Neural progenitor cell (in vitro differentiated cells): ENCODE results near the gene PDK4. TPM values are rescaled to one million over a fixed set of nuclear protein-coding genes. Genes with fewer than 3 reads are reported as not detected.

Experiments
- DNase-seq: peaks from one replicate; pipeline ENCODE4 v3.0.0-alpha.2; 2016; ENCODE audit warnings: low spot score
- H2AFZ ChIP-seq: fragments of 200-600 bp; sonication (generic); replicated peaks from 2 replicates; pipeline ENCODE4 v1.6.1; 2016; ENCODE audit warnings: antibody characterized with exemption
- H3F3A ChIP-seq: fragments of 200-600 bp; sonication (generic); 2 replicates; pipeline ENCODE4 v1.6.1; 2016; ENCODE audit warnings: antibody characterized with exemption, low read depth
- H3K27ac ChIP-seq: fragments of 200-600 bp; sonication (generic); 2 replicates; pipeline ENCODE4 v1.5.1; 2016; ENCODE audit warnings: mild to moderate bottlenecking
- H3K27me3 ChIP-seq: fragments of 200-600 bp; sonication (generic); 2 replicates; pipeline ENCODE4 v1.6.1; 2016; ENCODE audit warnings: mild to moderate bottlenecking, moderate library complexity
- H3K36me3 ChIP-seq: fragments of 200-600 bp; sonication (generic); 2 replicates; pipeline ENCODE4 v1.5.1; 2016
- H3K4me1 ChIP-seq: fragments of 200-600 bp; sonication (generic); 2 replicates; pipeline ENCODE4 v1.6.1; 2016; ENCODE audit warnings: mixed run types
- H3K4me2 ChIP-seq: fragments of 200-600 bp; sonication (generic); 2 replicates; pipeline ENCODE4 v1.6.1; 2016
- H3K4me3 ChIP-seq: fragments of 200-600 bp; sonication (generic); 2 replicates; pipeline ENCODE4 v1.5.1; 2016
- H3K79me2 ChIP-seq: fragments of 200-600 bp; sonication (generic); 2 replicates; pipeline ENCODE4 v1.6.1; 2016; ENCODE audit warnings: low read depth
- H3K9ac ChIP-seq: fragments of 200-600 bp; sonication (generic); 2 replicates; pipeline ENCODE4 v1.6.1; 2016
- H3K9me3 ChIP-seq: fragments of 200-600 bp; sonication (generic); 2 replicates; pipeline ENCODE4 v1.5.1; 2016; ENCODE audit warnings: low read depth
- H4K20me1 ChIP-seq: fragments of 200-600 bp; sonication (generic); 2 replicates; pipeline ENCODE4 v1.6.1; 2016; ENCODE audit warnings: low read depth
- H3K27ac Mint-ChIP-seq: 3 replicates; pipeline ENCODE4 v1.8.0; 2021; ENCODE audit warnings: mixed read lengths
- H3K27me3 Mint-ChIP-seq: 2 replicates; pipeline ENCODE4 v1.8.0; 2022; ENCODE audit warnings: low read depth, mild to moderate bottlenecking, inconsistent platforms, moderate library complexity, mixed read lengths; ENCODE audit not compliant: insufficient read depth
- H3K36me3 Mint-ChIP-seq: 3 replicates; pipeline ENCODE4 v1.8.0; 2021; ENCODE audit warnings: mixed read lengths
- H3K4me1 Mint-ChIP-seq: 3 replicates; pipeline ENCODE4 v1.8.0; 2021; ENCODE audit warnings: mixed read lengths
- H3K4me3 Mint-ChIP-seq: 3 replicates; pipeline ENCODE4 v1.8.0; 2021; ENCODE audit warnings: mild to moderate bottlenecking, moderate library complexity, mixed read lengths
- H3K9me3 Mint-ChIP-seq: 3 replicates; pipeline ENCODE4 v1.8.0; 2020; ENCODE audit warnings: mixed read lengths
- EZH2 ChIP-seq: fragments of 200-600 bp; sonication (generic); IDR thresholded peaks from 2 replicates; pipeline ENCODE4 v1.6.1; 2017; ENCODE audit warnings: antibody characterized with exemption, mild to moderate bottlenecking, moderate library complexity
- EZH2phosphoT487 ChIP-seq: fragments of 200-600 bp; sonication (generic); IDR thresholded peaks from 2 replicates; pipeline ENCODE4 v1.6.1; 2017; ENCODE audit warnings: antibody characterized with exemption
- total RNA-seq: library from RNA; depleted of rRNA; stranded (reverse); fragments of >200 nt; gene quantifications from 2 replicates; pipeline ENCODE4 v1.2.3, GENCODE V29; 2015; ENCODE audit warnings: low replicate concordance
- TF ChIP-seq, protein P1 (sequence below): fragments of 200-600 bp; sonication (generic); IDR thresholded peaks from 2 replicates; pipeline ENCODE4 v1.5.1; 2017; ENCODE audit warnings: antibody characterized with exemption, mild to moderate bottlenecking

The PDK4 gene
- total RNA-seq, 1 donor from 2014 or later, result not detected

DNA sequence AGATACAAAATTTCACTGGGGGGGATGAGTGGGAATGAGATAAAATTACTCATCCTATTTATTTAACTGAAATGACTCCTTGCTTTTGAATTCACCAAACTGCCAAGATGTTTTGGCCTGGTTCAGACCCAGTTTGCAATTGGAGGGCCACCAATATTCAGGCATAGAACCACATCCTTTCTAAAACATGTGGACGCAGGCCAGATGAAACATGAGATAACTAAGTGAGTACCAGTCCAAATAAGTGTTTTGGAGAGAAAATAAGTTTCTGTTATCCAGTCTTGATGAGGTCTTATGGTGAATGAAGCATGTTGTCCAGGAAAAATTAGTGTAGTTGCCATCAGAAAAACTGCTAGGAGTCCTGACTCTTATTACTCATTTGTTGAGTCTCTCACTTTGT, 36.3 kb upstream of the PDK4 start:
- no peak overlapping the region for H3K4me2 ChIP-seq

DNA sequence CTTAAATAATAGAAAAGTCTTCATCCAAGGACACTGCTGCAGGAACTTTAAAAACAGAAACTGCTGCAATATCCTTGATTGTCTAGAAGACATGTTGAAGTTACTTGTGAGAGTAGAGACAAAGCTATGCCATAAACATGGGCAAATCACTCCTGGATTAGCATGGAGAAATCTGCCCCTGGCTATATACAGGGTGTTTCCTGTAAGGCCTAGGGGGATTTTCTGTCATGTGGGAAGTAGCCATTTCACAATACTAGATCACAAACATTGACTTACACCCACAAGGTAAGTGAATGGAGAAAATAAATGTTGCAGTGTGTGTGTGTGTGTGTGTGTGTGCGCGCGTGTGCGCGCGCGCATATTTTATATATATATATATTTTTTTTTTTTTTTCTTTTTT, 35.2 kb upstream of the PDK4 start:
- no peak for DNase-seq
- Histone ChIP-seq H3K9ac (no peak overlapping the region), H3K36me3 (no peaks in the 10 kb centered on the region), H2AFZ (no peak overlapping the region), H3K9me3 (no peaks in the 10 kb centered on the region), H3K4me1 (peaks cover 5% of the 10 kb centered on the region), H3K79me2 (no peaks in the 10 kb centered on the region), H3K27ac (no peak overlapping the region), H4K20me1 (no peaks in the 10 kb centered on the region), H3K27me3 (no peaks in the 10 kb centered on the region), H3K4me3 (no peak overlapping the region), H3F3A (no peaks in the 10 kb centered on the region), H3K4me2 (no peak overlapping the region)
- no peaks in the 10 kb centered on the region for H3K27me3 Mint-ChIP-seq
- H3K36me3 Mint-ChIP-seq, result no peaks in the 10 kb centered on the region
- no peak overlapping the region for H3K4me3 Mint-ChIP-seq
- no peaks in the 10 kb centered on the region for H3K9me3 Mint-ChIP-seq
- H3K4me1 Mint-ChIP-seq, result peaks cover 4% of the 10 kb centered on the region
- no peak overlapping the region for H3K27ac Mint-ChIP-seq
- TF ChIP-seq, protein P1, sequence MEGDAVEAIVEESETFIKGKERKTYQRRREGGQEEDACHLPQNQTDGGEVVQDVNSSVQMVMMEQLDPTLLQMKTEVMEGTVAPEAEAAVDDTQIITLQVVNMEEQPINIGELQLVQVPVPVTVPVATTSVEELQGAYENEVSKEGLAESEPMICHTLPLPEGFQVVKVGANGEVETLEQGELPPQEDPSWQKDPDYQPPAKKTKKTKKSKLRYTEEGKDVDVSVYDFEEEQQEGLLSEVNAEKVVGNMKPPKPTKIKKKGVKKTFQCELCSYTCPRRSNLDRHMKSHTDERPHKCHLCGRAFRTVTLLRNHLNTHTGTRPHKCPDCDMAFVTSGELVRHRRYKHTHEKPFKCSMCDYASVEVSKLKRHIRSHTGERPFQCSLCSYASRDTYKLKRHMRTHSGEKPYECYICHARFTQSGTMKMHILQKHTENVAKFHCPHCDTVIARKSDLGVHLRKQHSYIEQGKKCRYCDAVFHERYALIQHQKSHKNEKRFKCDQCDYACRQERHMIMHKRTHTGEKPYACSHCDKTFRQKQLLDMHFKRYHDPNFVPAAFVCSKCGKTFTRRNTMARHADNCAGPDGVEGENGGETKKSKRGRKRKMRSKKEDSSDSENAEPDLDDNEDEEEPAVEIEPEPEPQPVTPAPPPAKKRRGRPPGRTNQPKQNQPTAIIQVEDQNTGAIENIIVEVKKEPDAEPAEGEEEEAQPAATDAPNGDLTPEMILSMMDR, result no peak
- TF ChIP-seq EZH2phosphoT487 (no peak), EZH2 (no peak)

More for the DNA sequence above, 36.3 kb upstream of the PDK4 start:
- H3K36me3 ChIP-seq, result no peaks in the 10 kb centered on the region
- H3F3A ChIP-seq, result no peaks in the 10 kb centered on the region
- H2AFZ ChIP-seq, result no peak overlapping the region
- Mint-ChIP-seq H3K36me3 (no peaks in the 10 kb centered on the region), H3K9me3 (no peaks in the 10 kb centered on the region), H3K27me3 (no peaks in the 10 kb centered on the region), H3K4me3 (no peak overlapping the region), H3K27ac (no peak overlapping the region), H3K4me1 (peaks cover 4% of the 10 kb centered on the region)
- no peak for DNase-seq
- no peak overlapping the region for H3K27ac ChIP-seq
- H3K9me3 ChIP-seq, result no peaks in the 10 kb centered on the region
- no peak overlapping the region for H3K4me3 ChIP-seq
- H3K9ac ChIP-seq, result no peak overlapping the region
- peaks cover 7% of the 10 kb centered on the region for H3K4me1 ChIP-seq
- H4K20me1 ChIP-seq, result no peaks in the 10 kb centered on the region
- TF ChIP-seq EZH2 (no peak), EZH2phosphoT487 (no peak)
- TF ChIP-seq, protein P1, result no peak
- no peaks in the 10 kb centered on the region for H3K27me3 ChIP-seq
- no peaks in the 10 kb centered on the region for H3K79me2 ChIP-seq

DNA sequence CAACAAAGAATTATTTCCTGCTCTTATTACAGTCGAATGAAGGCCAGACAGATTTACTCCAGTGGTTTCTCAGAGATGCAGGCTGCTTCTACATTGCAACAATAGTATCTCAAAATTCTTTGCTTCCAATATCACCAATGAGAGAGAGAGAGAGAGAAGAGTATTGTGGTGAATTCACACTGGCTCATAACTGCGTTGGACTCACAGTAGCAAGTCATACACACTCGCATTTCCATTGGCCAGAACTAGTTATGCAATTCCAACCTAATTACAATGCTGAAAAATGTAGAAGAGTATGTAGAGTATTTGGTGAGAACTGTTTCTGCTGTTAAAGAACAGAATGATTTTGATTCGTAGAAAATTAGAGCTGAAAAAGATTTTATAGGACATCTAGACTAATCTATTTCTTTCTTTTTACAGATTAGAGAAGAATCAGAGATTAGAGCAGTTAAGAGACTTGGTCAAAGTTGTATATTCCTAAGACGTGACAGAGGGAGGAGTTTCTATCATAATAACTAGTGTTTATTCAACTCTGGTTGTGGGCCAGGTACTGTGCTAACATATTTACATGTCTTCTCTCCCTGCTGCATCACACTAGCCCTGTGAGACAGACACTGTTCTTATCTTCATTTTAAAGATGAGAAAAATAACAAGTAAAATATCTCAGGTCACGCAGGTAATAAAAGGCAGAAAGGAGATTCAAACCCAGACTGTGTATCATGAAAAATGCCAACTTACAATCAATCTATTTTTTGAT, 34.6 kb upstream of the PDK4 start:
- no peaks in the 10 kb centered on the region for H3K36me3 ChIP-seq
- H3K4me3 ChIP-seq, result no peak overlapping the region
- Mint-ChIP-seq H3K4me1 (no peaks in the 10 kb centered on the region), H3K36me3 (no peaks in the 10 kb centered on the region), H3K4me3 (no peak overlapping the region), H3K9me3 (no peaks in the 10 kb centered on the region), H3K27me3 (no peaks in the 10 kb centered on the region), H3K27ac (no peak overlapping the region)
- H4K20me1 ChIP-seq, result no peaks in the 10 kb centered on the region
- no peak overlapping the region for H2AFZ ChIP-seq
- TF ChIP-seq, protein P1, result no peak
- TF ChIP-seq EZH2 (no peak), EZH2phosphoT487 (no peak)
- DNase-seq, result no peak
- H3F3A ChIP-seq, result no peaks in the 10 kb centered on the region
- no peak overlapping the region for H3K27ac ChIP-seq
- H3K79me2 ChIP-seq, result no peaks in the 10 kb centered on the region
- no peaks in the 10 kb centered on the region for H3K27me3 ChIP-seq
- H3K9ac ChIP-seq, result no peak overlapping the region
- no peaks in the 10 kb centered on the region for H3K4me1 ChIP-seq
- no peak overlapping the region for H3K4me2 ChIP-seq
- no peaks in the 10 kb centered on the region for H3K9me3 ChIP-seq
